Ovary (tissue), 9 donors: Measurements from ENCODE around the gene FXYD1. TPM values are rescaled to one million over a fixed set of nuclear protein-coding genes. Genes with fewer than 3 reads are reported as not detected.

Experiments used
- DNase-seq, 5 donors: peaks; one replicate each; pipeline ENCODE4 v3.0.0-alpha.2; 2019 to 2020
- H3K27ac ChIP-seq, 2 donors: fragments of 200-600 bp; one replicate each; pipeline versions ENCODE4 v1.5.1 to v1.8.0; 2019 to 2022
- H3K27me3 ChIP-seq: fragments of 200-600 bp; one replicate; pipeline ENCODE4 v1.8.0; 2022
- H3K36me3 ChIP-seq: fragments of 200-600 bp; sonication (generic); one replicate; pipeline ENCODE4 v1.5.1; 2019
- H3K4me1 ChIP-seq: one replicate; pipeline ENCODE4 v1.8.1; 2013; ENCODE audit warnings: mild to moderate bottlenecking, moderate library complexity; ENCODE audit not compliant: insufficient read depth
- H3K4me3 ChIP-seq: fragments of 200-600 bp; sonication (generic); one replicate; pipeline ENCODE4 v1.5.1; 2017
- H3K9me3 ChIP-seq, 2 donors: fragments of 200-600 bp in 1 of 2; sonication (generic) in 1 of 2; one replicate each; pipeline versions ENCODE4 v1.5.1 to v1.8.1; 2013 to 2019; ENCODE audit warnings: mild to moderate bottlenecking in 1 of 2, moderate library complexity in 1 of 2
- CTCF ChIP-seq, 3 donors: fragments of 450-650 bp in 2 of 3; fragments of 200-600 bp in 1 of 3; IDR thresholded peaks; one replicate each; pipeline versions ENCODE4 v1.5.1 to v1.8.0; 2016 to 2022; ENCODE audit warnings: antibody characterized with exemption in 3 of 3, mild to moderate bottlenecking in 1 of 3
- EP300 ChIP-seq: sonication (generic); formaldehyde crosslinking; IDR thresholded peaks from one replicate; pipeline ENCODE4 v1.6.1; 2017; ENCODE audit warnings: antibody characterized with exemption
- POLR2A ChIP-seq: fragments of 450-650 bp; IDR thresholded peaks from one replicate; pipeline ENCODE4 v1.6.1; 2017; ENCODE audit warnings: antibody characterized with exemption, mild to moderate bottlenecking, moderate library complexity
- WGBS, 3 donors: extraction: QIAGEN DNeasy Blood & Tissue Kit in 1 of 3; methylation state at CpG; one replicate each; pipeline versions ENCODE4 v1.1.5 to v1.1.7; 2013 to 2017; 5-methylcytosine and 5-hydroxymethylcytosine counted together
- intact Hi-C, 4 donors: fragments of 100-400 bp; cut with DNase I; formaldehyde crosslinking; loops; one replicate each; pipeline versions ENCODE4 v1.11.0 to v1.15.1; 2022 to 2023
- polyA plus RNA-seq, 2 donors: library from polyadenylated mRNA; stranded (reverse); fragments of 200-250 nt in 1 of 2; fragments of 350-450 nt in 1 of 2; fragmentation: Illumina TruSeq in 1 of 2; extraction: RNeasy Lipid Tissue Mini Kit (QIAGEN cat#74804) in 1 of 2; gene quantifications; one replicate each; pipeline ENCODE4 v1.2.3, GENCODE V29; 2013 to 2014
- total RNA-seq, 7 donors: library from RNA; depleted of rRNA in 2 of 7; stranded (reverse); fragments of >200 nt in 2 of 7; fragmentation: NEBNext Ultra II Directional in 3 of 7; extraction: Animal tissue kit (Norgen Biotek cat#: 25700) in 3 of 7; gene quantifications; one replicate each; pipeline versions ENCODE4 v1.1.0 to v1.2.4, GENCODE V29; 2016 to 2023
- donor health status: DM: no; HTN: no; CAD: no; lungs with moderate emphysema.
- donor health status: DM: no; HTN: no; CAD: no.
- donor health status: Bipolar disorder and iron deficiency.
- donor health status: DM: yes; HTN: yes; CAD: no.
- donor health status: DM: no; HTN: no; CAD: no.
- donor health status: DM: yes; HTN: yes; CAD: no.

FXYD1 gene
- total and polyA plus RNA-seq, 9 donors = 26.7 to 204 (median 95.8) TPM

GRCh38 chr19:35090506-35091214 lies 48.0 kb upstream of the FXYD1 start:
- WGBS, 3 donors = 3 to 5% (median 4%) methylated on average over 36 of the region's 36 CpGs
- intact Hi-C loops = loop anchor here in 3 of 4 donors (2.0 to 10.0 kb wide), 3 partner anchors 116 to 118 kb away; no protein-coding TSS in a partner anchor
- no peaks in the 10 kb centered on the region for H3K27me3 ChIP-seq
- no peak overlapping the region for H3K27ac ChIP-seq
- no peak overlapping the region for H3K4me3 ChIP-seq
- DNase-seq = peak; percentile 36 to 65 (median 52)
- H3K36me3 ChIP-seq = no peaks in the 10 kb centered on the region
- no peaks in the 10 kb centered on the region for H3K9me3 ChIP-seq
- H3K4me1 ChIP-seq = no peaks in the 10 kb centered on the region
- peak; percentile 14 to 49 (median 41) for TF ChIP-seq CTCF (IDR thresholded peaks at IDR 0.05)
- no peak for TF ChIP-seq POLR2A

- H3K27me3 ChIP-seq = no peaks in the 10 kb centered on the region
- no peaks in the 10 kb centered on the region for H3K9me3 ChIP-seq
- H3K4me3 ChIP-seq = no peak overlapping the region
- intact Hi-C loops = loop anchor here in 2 of 4 donors (5.0 to 10.0 kb wide), 2 partner anchors 119 to 121 kb away; no protein-coding TSS in a partner anchor
- TF ChIP-seq POLR2A = no peak
- no peak for TF ChIP-seq CTCF (IDR thresholded peaks at IDR 0.05)
- no peak for TF ChIP-seq EP300
- H3K4me1 ChIP-seq = no peaks in the 10 kb centered on the region
- 82 to 92% (median 87%) methylated on average over 5 of the region's 5 CpGs for WGBS, 3 donors
- H3K27ac ChIP-seq = no peak overlapping the region
- H3K36me3 ChIP-seq = no peaks in the 10 kb centered on the region
- no peak for DNase-seq
Measured at GRCh38 chr19:35093430-35093829, 45.2 kb upstream of the FXYD1 start.

DNA sequence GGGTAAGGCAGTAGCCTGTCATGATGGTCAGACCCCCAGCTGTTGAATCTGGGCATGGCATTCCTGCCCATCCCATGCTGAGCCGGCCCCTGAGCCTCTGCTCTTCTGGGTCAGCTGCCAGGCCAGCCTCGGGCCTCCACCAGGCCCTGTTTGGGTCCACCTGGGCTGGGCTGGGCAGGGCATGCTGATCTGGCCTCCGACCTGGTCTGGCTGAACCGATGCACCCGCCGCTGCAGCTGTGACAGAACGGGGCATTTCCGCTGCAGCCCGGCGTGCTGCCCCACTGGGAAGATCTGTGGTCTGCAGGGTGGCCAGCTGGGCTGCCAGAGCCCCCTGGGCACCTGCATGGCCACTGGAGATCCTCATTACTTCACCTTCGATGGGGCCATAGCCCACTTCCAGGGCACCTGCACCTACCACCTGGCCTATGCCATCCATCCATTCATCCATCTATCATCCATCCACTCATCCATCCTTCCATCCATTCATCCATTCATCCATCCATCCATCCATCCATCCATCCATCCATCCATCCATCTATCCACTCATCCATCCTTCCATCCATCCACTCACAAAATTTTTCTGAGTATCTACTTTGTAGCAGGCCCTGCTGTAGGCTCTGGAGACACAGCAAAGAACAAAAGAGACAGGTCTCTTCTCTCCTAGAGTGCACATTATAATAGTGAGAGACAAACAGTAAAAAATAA lies 44.5 kb upstream of the FXYD1 start:
- intact Hi-C loops = loop anchor here in 2 of 4 donors (5.0 to 10.0 kb wide), 2 partner anchors 119 to 122 kb away; no protein-coding TSS in a partner anchor
- Histone ChIP-seq H3K27me3 (no peaks in the 10 kb centered on the region), H3K36me3 (no peaks in the 10 kb centered on the region), H3K4me1 (no peaks in the 10 kb centered on the region), H3K27ac (no peak overlapping the region), H3K4me3 (no peak overlapping the region), H3K9me3 (no peaks in the 10 kb centered on the region)
- WGBS, 3 donors = 76 to 89% (median 84%) methylated on average over 11 of the region's 11 CpGs
- DNase-seq = no peak
- TF ChIP-seq EP300 (no peak), CTCF (IDR thresholded peaks at IDR 0.05) (no peak), POLR2A (no peak)

DNA sequence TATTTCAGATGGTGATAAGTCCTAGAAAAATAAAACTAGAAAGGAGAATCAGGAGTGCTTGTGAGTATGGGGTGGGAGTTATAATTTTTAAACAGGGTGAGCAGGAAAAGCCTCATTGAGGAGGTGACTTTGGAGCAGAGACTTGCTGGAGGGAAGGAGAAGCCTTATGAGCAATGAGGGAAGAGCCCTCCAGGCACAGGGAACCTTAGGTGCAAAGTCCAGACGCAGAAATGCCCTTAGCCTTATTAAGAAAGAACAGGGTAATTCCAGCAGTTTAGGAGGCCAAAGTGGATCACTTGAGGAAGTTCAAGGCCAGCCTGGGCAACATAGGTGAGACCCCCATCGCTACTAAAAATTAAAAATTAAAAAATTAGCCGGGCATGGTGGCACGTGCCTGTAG lies 44.0 kb upstream of the FXYD1 start:
- Histone ChIP-seq H3K27ac (no peak overlapping the region), H3K4me3 (no peak overlapping the region), H3K4me1 (no peaks in the 10 kb centered on the region), H3K27me3 (no peaks in the 10 kb centered on the region), H3K9me3 (no peaks in the 10 kb centered on the region), H3K36me3 (no peaks in the 10 kb centered on the region)
- no peak for DNase-seq
- 78 to 86% (median 84%) methylated on average over 4 of the region's 4 CpGs for WGBS, 3 donors
- TF ChIP-seq CTCF (IDR thresholded peaks at IDR 0.05) (no peak), POLR2A (no peak), EP300 (no peak)
- intact Hi-C loops = loop anchor here in 2 of 4 donors (5.0 to 10.0 kb wide), 2 partner anchors 120 to 122 kb away; no protein-coding TSS in a partner anchor
